HAP-1 (cell line): ENCODE measurements around the gene NMB.

Source experiments
- DNase-seq, 2 experiments: peaks; one replicate each; pipeline ENCODE4 v3.0.0-alpha.2; 2016 to 2020; ENCODE audit warnings: low spot score in 2 of 2
- H3K27me3 ChIP-seq: fragments of 250-450 bp; sonication (Bioruptor Pico); 2 replicates; pipeline ENCODE4 v1.5.1; 2020; ENCODE audit warnings: low read depth, mild to moderate bottlenecking, moderate library complexity
- H3K36me3 ChIP-seq: fragments of 250-450 bp; sonication (Bioruptor Pico); replicated peaks from 2 replicates; pipeline ENCODE4 v1.5.1; 2020; ENCODE audit warnings: mild to moderate bottlenecking
- H3K4me1 ChIP-seq: fragments of 250-450 bp; sonication (Bioruptor Pico); 2 replicates; pipeline ENCODE4 v1.5.1; 2020; ENCODE audit warnings: mild to moderate bottlenecking
- H3K4me3 ChIP-seq: fragments of 250-450 bp; sonication (Bioruptor Pico); 2 replicates; pipeline ENCODE4 v1.5.1; 2020; ENCODE audit warnings: mild to moderate bottlenecking, moderate library complexity
- H3K9me3 ChIP-seq: fragments of 250-450 bp; sonication (Bioruptor Pico); 2 replicates; pipeline ENCODE4 v1.5.1; 2020; ENCODE audit warnings: mild to moderate bottlenecking, moderate library complexity
- in situ Hi-C: fragments of 300-500 bp; cut with MboI; formaldehyde crosslinking; loops from 3 replicates; pipeline ENCODE4 v1.14.3; 2020; ENCODE audit warnings: low sequenced_read_pairs, inconsistent platforms, mixed read lengths

NMB gene

DNA sequence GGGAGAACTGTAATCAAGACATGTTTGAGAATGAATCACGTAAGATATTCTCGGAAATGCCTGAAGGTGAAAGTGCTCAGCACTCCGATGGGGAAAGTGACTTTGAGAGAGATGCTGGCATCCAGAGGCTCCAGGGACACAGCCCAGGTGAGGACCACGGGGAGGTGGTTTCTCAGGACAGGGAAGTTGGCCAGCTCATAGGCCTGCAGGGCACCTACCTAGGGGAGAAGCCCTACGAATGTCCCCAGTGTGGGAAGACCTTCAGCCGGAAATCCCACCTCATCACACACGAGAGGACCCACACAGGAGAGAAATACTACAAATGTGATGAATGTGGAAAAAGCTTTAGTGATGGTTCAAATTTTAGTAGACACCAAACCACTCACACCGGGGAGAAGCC lies 37.4 kb downstream of the NMB start:
- in situ Hi-C loops = loop anchor here (25.0 kb wide), 1 partner anchor 542 kb away; no protein-coding TSS in a partner anchor
- Histone ChIP-seq H3K9me3 (peaks cover 30% of the 10 kb centered on the region), H3K4me1 (no peaks in the 10 kb centered on the region), H3K36me3 (peaks cover 24% of the 10 kb centered on the region), H3K4me3 (no peak overlapping the region), H3K27me3 (no peaks in the 10 kb centered on the region)
- DNase-seq = no peak

GRCh38 chr15:84616235-84616634 lies 41.8 kb downstream of the NMB start:
- Histone ChIP-seq H3K4me3 (no peak overlapping the region), H3K27me3 (no peaks in the 10 kb centered on the region), H3K36me3 (peaks cover 9% of the 10 kb centered on the region), H3K4me1 (no peaks in the 10 kb centered on the region), H3K9me3 (peaks cover 15% of the 10 kb centered on the region)
- DNase-seq = no peak
- in situ Hi-C loops = loop anchor here (25.0 kb wide), 1 partner anchor 546 kb away; no protein-coding TSS in a partner anchor

DNA sequence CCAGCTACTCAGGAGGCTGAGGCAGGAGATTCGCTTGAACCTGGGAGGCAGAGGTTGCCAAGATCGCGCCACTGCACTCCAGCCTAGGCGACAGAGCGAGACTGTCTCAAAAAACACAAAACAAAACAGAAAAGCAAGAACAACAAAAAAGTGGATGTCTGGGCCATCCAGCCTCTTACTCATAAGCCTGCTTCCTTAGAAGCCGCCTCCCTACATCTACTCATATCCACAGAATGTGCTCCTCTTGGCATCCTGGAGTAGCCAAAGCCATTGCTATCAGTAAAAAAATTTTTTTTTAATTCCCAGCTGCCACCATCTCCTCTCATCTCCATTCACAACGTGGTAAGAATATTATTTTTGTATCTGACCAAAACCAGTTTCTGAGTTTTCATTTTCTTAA lies 46.4 kb downstream of the NMB start:
- no peak overlapping the region for H3K4me3 ChIP-seq
- H3K27me3 ChIP-seq = no peaks in the 10 kb centered on the region
- H3K4me1 ChIP-seq = no peaks in the 10 kb centered on the region
- H3K36me3 ChIP-seq = peaks cover 5% of the 10 kb centered on the region; the same call in 1 of the 2 replicates
- DNase-seq = no peak
- in situ Hi-C loops = loop anchor here (25.0 kb wide), 1 partner anchor 551 kb away; no protein-coding TSS in a partner anchor
- no peaks in the 10 kb centered on the region for H3K9me3 ChIP-seq

DNA sequence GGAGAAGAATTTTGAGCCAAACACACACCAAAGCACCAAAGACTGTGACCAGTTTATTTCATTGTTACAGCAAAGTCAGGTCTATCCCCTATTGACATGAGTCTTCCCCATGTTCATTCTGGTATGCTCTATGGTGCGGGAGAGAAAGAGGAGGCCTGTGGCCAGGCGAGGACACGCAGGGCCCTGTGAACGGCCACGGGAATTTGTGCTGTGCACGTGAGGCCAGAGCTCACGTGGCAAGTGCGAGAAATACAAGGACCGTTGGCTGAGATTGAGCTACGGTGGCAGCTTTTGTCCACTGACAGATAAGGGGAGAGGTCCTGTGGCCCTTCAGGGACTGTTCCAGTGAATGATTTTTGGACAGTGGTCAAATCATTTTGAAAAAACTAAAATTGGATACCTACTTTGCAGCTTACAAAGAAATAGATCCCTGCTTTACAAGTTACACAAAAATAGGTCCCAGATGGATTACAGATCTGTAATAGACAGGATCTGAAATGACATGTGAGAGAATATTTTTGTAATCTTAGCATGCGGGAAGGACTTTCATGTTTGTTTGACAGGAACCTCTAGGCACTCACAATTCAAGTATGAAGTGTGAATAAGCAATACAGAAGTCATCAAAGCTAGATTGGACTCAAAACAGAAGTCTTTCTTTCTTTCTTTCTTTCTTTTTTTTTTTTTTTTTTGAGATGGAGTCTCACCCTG lies 48.0 kb downstream of the NMB start:
- in situ Hi-C loops = loop anchor here (25.0 kb wide), 1 partner anchor 552 kb away; no protein-coding TSS in a partner anchor
- H3K4me3 ChIP-seq = no peak overlapping the region
- H3K27me3 ChIP-seq = no peaks in the 10 kb centered on the region
- no peak for DNase-seq
- H3K9me3 ChIP-seq = no peaks in the 10 kb centered on the region
- H3K36me3 ChIP-seq = peaks cover 21% of the 10 kb centered on the region
- no peaks in the 10 kb centered on the region for H3K4me1 ChIP-seq

- no peaks in the 10 kb centered on the region for H3K4me1 ChIP-seq
- no peaks in the 10 kb centered on the region for H3K27me3 ChIP-seq
- in situ Hi-C loops = loop anchor here (25.0 kb wide), 1 partner anchor 554 kb away; no protein-coding TSS in a partner anchor
- H3K9me3 ChIP-seq = no peaks in the 10 kb centered on the region
- H3K4me3 ChIP-seq = no peak overlapping the region
- DNase-seq = no peak
- H3K36me3 ChIP-seq = peaks cover 21% of the 10 kb centered on the region
Measured at GRCh38 chr15:84608707-84609284, 49.2 kb downstream of the NMB start.

- Histone ChIP-seq H3K36me3 (peaks cover 21% of the 10 kb centered on the region), H3K27me3 (no peaks in the 10 kb centered on the region), H3K4me1 (no peaks in the 10 kb centered on the region), H3K9me3 (no peaks in the 10 kb centered on the region), H3K4me3 (no peak overlapping the region)
- in situ Hi-C loops = loop anchor here (25.0 kb wide), 1 partner anchor 556 kb away; no protein-coding TSS in a partner anchor
- no peak for DNase-seq
Measured at GRCh38 chr15:84606653-84607120, 51.3 kb downstream of the NMB start.

DNA sequence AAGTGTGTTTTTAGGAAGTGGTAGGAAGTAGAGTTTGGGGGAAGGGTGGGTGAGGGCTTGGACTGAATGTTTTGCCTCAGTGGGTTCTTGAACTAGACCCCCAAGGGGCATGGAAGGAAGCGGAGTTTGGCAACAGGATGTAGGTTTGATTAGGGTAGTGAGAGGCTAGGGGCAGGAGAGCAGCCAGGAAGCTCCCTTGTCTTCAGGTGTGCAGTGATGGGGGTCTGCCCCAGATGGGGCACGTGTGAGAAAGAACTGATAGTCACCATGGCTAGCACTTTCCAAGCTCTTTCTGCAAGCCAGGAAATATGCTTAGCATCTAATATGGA lies 52.5 kb downstream of the NMB start:
- Histone ChIP-seq H3K9me3 (no peaks in the 10 kb centered on the region), H3K4me3 (no peak overlapping the region), H3K4me1 (peaks cover 5% of the 10 kb centered on the region), H3K36me3 (peaks cover 24% of the 10 kb centered on the region), H3K27me3 (no peaks in the 10 kb centered on the region)
- in situ Hi-C loops = loop anchor here (25.0 kb wide), 1 partner anchor 557 kb away; no protein-coding TSS in a partner anchor
- DNase-seq = no peak
